NCI-H1048 (cell line): ENCODE results near the gene ASXL1.

Source experiments
- DNase-seq: peaks from one replicate; lab custom pipeline; 2025; lab: John Stamatoyannopoulos, UW

ASXL1 gene

DNA sequence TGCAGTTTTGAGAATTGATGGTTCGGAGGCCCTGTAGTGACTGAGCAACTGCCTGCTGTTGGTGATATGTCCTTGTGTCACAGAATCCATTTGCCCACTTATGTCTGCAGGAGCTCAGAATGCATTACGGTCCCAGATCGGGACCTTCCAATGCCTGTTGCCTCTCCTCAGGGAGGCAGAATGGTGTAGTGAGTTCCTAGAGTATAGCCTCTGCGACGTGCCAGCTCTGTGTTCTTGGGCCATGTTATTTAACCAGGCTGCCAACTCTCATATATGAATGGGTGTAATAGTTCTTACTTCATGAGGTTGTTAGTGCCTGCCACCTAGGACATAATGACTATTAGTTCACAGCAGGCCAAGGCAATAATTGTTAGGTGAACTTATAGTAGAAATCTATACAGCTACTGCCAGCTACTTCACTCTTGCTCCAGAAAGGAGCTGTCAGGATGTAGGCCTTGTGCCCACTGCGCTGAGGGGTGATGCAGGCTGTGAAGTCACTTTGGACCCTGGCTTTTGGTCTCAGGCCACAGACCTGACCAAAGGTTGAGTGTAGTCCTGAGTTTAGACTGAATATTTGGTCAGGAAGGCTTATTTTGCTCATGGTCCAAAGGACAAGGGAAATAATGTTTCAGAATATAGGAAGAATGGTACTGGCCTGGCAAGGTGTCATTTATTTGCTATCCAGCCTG lies 82.1 kb downstream of the ASXL1 start:
- DNase-seq, result no peak

DNA sequence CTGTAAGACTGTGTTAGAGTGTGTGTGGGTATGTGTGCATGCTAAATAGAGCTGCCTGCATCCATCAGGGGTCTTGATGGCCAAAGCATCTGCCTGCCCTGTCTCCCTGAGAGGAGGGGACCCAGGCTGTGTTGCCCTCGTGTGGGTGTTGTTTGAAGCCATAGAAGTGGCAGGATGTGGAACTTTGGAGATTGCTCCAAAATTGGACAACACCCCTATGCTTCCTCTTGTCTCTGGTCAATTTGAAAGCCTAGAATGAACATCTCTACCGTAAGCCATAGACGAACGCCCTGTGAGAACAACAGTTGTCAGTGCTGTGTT lies 82.6 kb downstream of the ASXL1 start:
- DNase-seq, result no peak

DNA sequence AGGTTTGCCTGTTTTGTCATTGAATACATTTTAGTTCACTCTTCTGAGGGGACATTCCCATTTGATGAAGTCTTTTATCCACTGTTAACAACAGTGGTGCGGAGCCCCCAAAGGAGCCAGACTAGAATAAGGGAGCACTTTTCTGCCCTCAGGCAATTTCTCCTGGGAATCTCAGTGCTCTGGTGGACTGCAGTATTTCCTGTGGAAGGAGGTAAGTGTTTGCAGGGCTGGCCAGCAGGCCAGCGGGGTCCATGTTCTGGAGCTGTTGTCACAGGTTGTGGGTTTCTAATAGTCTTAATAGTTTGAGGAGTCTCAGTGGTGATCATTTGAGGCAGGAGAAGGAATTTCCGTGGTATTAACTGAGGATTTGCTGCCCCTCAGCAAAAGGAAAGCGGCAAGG lies 83.5 kb downstream of the ASXL1 start:
- no peak for DNase-seq

DNA sequence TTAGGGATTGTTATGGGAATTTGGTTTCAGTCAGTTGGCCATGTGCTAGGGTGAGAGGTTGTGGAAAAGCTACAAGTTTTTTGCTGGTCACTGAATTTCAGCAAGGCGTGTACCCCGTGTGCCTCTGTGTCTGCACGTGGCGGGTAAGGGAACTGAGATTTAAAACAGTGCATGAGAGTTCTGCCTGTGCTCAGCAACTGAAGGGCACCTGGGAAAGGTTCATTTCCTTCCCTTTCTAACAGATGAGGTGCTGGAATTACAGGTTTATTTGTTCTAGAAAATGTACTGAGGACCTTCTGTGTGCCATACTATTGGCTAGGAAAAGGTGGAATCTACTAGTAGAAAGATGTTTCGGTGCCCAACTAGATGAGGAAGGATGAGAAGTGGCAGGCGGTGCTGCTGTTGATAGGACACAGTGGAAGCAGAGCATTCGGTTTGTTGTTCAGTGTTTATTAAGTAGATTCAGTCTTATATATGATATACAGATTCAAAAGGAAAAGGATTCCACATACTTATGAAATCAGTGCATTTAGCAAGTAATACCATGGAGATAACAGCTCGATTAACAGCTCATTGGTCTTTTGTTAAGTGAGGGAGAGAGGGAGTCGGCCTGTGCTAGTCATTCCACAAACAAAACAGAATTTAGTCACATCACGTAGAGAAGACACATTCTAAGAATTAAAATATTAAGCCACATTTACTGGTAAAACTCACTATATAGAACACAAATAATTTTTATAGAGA lies 84.7 kb downstream of the ASXL1 start:
- DNase-seq, result no peak

DNA sequence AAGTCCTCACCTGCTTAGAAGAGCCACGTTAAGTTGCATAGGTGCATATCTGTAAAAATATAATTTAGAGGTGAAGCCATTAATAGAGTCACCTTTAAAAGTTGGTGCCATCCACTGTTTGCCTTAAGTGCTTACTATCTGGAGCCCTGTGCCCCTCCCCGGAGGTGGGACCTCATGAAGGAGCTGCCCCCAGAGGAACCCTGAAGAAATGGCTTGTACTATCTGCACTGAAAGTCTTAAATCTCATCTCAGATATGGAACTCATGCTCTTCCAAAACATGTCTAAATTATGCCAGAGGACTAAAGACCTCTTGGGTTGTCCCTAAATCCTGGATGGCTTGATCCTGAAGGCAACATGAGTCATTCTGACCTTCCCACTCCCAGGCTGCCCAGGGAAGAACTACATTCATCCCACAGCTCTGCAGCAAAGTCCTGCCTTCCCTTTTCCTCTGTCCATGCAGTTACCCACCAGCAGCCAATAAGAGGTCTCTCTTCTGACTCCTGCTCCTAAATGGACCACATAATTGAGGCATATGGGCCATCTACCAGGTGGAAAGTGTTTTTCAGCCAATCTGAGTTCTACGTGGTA lies 85.3 kb downstream of the ASXL1 start:
- no peak for DNase-seq

DNA sequence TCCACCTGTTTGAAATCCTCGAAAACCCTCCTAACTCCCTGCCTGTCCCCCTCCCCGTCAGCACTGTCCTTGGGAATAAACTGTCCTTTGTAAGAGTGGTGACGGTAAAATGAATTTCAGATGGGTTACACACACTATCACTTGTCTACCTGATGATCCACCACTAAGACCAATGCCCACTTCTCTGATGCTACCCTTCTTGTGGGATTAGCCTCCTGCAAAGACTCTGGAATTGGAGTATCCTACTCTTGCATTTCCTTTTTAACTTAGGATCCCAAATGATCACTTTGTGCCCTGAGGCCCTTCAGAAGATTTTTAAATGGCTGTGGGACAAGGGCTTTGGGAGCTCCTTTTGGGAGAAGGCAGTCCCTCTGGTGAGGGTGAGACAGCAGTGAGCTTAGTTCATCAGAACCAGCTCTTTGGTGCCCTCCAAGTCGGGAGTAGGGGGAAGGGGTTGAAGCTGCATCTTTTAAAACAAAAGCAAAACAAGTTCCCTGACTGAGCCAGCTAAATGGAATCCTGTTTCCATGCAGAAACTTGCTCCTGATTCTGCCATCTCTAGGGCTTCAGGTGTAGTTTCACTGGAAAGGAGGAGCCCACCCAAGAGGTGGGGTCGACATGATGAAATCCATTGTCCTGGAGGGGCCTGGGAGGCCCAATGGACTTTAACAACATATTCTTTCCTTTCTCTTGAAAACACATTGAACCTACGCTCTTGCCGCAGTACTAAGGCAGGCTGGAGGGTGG lies 86.5 kb downstream of the ASXL1 start:
- DNase-seq, result no peak

DNA sequence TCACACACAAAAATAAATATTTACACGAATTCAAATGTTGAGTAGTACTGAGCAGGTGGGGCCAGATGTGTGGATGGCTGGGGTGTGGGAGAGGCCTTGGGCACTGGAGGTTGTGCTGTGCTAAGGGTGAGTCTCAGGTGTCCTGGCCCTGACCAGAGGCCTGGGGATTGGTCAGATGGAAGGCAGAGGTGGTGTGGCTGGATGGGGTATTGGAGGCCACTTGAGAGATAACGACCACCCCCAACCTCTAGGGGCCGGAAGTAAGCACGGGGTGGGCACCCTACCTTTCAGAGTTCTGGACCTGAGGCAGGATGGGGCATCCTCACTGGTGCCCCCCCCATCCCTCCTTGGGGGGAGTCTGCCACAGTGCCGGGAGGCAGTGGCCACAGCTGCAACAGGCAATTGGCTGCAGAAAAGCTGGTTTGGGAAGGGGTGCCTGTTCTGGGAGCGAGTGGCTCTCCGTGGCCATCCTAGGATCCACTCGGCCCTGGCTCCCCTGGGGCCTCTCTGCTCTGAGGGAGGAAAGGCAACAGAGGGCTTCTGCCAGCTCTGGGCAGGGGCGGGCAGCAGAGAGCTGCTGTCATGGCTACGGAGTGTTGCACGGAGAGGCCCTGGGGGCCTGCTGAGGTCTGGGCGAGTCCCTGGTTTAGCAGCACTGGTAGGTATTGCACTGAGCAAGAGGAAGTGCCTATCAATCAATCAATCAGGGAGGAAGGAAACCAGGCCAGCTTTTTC lies 87.6 kb downstream of the ASXL1 start:
- no peak for DNase-seq

DNA sequence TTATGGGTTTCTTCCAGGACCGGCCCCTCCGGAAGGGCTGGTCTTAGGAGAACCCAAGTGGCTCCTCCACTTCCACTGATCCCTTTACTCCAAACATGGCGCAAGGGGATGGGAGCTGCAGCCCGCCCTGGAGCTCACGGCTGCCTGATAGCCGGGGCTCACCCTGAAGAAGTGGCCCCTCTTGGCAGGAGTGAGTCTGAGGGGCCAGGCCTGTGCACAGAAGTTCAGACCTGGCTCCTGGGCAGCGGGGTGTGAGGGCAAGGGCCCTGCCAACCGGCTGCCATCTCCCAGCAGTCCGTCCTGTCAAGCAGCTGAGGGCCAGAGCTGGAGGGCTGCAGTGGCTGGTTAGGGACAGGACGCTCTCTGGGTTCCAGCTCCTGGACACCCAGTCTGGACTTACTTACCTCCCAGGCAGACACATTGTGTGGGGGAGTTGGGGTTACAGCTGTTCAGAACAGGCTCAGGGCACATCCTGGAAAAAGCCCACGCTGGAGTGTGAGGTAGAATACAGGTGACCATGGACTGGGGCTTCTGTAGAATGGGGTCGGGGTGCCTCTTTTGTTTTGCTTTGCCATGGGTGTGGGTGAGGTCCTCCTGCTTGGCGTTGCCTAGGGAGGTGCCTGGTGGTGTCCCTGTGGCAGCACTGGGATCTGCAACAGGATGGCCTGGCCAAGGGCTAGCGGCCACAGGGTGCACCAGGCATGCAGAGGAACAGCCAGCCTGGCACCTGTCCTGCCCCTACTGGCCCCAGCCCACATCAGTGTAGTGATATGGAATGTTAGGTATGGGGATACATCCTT lies 88.4 kb downstream of the ASXL1 start:
- DNase-seq, result no peak

DNA sequence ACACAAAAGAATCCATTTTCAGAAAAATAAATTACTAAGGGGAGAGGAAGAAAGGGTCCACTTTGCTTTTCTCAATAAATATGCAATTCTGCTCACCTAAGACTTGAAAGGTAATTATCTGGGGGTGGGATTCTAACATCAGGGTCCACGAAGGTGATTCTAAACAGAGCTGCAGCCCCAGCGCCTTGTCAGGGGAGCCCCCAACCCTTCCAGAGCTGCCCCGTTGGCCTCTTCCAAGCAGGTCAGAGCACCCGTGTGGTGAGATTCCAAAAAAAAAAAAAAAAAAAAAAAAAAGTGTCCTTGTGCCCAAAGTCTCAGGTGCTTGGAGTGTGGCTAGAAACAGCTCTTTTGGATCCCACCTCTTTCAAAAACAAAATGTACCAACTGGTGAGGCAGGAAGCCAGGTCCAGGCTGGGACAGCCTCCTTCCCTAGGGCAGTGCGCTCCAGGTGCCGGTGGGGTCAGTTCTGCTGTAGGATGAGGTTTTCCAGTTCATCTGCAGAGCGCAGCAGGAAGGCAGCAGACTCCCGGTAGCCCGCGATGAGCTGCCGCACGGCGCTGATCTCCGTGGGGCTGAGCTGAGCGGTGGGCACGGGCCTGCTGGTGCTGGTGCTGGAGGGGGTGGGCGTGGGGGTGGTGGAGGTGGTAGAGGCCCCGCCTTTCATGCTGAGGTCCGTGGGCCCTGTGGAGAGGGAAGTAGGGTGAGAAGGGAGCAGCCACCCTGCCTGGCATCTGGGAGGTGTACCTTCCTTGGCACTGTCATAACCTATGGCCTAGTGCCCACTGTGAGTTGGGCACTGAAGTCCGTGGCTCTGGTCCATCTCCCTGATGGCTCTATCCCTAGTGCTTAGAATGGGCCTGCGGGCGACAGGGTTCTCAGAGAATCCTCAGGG lies 89.3 kb downstream of the ASXL1 start:
- no peak for DNase-seq

DNA sequence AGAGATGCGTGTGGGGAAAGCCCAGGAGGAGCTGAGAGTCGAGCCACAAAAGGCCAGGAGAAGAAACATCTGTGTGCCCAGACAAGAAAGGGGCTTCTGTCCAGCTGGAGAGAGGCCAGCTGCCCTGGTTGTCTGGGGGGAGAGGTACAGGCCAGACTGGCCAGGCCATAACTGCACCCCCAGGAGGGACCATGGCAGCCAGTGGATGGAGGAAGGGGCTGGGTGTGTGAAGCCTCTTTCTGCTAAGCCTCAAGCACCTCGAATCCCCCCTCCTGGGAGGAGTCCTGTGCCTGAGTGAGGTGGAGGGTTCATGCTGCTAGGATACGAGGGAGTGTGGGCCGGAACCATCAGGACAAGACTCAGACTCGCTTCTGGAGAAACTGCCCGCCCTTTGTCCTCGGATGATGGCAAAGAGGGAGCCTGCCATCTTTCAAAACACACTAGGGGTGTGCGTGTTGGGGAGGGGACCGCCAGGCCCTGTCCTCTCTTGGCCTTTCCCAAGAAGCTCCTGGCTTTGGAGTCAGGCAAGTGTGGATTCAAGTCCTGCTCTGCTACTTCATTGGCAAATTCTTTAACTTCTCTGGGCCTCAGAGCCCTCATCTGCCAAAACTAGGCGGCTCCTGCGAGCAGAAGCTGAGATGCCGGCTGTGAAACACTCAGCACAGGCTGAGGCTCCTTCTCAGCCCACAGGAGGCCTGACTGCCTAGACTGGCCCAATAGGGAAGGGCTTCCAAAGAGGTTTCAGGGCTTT lies 90.3 kb downstream of the ASXL1 start:
- no peak for DNase-seq

DNA sequence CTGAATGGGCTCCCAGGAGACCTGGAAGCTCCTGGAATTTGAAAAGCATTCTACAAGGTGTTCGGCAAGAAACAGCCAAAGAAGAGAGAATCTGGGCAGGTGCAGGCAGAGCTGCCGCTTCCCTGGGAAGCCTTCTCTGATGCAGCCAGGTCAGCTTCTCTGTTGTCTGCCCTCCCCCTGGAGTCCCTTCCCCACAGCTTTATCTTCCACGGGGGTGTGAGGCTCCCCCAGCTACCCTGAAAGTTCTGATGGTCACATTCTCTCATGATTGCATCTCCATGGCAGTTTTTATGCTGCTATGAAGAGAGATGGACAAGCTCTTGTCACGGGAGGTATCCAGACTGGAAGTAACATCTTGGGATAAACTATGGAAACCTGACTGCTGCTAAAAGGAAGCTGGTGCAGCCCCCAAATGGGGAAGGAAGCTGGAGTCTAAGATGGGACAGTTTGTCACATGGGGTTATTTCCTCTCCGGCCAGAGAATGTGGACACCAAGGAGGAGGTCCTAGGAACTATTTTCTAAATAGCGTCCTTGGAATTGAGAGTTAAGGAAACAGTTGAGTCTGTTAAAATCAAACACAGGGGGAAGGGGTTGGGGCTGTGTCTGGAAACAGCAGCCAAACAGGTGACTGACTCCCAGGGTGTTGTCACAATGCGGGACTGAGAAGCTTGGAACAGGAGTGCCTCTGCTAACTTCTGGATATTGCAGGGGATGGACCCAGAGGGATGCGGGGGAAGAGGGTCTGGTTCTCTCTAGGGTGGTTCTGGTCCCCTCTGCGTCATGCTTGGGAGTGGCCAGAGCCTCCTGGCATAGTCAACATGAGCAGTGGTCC lies 91.1 kb downstream of the ASXL1 start:
- DNase-seq, result no peak

DNA sequence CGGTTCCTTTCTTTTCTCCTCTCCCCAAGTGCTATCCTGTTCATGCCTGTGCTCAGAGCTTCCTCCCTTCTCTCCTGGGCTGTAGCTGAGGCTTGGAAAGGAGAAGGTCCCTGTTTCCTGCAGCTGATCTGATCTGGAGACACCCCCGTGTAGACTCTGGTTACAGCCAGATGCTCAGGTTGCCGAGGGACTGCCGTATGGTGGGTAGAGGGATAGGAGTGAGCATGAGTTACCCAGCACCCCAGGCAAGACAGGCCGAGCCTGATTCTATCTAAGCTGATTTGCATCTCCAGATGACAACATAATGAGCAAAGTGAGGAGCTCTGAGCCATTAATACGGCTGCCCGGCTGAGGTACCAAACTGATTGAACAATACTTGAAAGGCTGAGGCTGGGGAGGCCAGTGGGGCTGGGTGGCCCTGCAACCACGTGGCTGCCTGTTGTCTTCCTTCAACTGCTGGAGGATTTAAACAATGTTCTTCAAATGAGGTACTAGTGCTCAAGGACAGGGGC lies 91.8 kb downstream of the ASXL1 start:
- DNase-seq, result no peak

DNA sequence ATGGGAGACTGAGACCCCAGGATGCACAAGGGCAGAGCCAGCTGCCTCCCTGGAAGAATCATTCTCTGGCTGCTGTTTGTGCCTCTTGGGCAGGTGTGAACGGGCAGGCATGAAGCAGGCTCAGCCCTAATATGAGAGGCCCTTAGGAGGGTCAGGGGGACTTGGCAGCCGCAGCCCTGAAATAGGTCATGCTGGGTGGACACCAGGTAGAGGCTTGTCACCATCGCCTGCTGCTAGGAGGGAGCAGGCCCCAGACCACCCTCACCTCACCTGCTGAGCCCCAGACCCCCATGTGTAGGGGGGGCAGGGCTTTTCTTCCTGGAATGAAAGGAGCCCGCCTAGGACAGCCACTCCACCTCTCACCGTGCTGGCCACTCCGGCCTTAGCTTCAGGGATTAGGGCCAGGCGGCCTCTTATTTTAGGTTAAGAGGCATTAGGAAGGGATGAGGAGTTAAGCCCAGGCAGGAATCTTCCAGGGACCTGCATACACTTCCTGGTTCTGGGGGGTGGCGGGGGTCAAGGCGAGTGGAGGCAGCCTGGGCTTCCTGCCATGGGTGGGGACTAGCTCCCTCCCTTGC lies 92.4 kb downstream of the ASXL1 start:
- DNase-seq, result no peak

DNA sequence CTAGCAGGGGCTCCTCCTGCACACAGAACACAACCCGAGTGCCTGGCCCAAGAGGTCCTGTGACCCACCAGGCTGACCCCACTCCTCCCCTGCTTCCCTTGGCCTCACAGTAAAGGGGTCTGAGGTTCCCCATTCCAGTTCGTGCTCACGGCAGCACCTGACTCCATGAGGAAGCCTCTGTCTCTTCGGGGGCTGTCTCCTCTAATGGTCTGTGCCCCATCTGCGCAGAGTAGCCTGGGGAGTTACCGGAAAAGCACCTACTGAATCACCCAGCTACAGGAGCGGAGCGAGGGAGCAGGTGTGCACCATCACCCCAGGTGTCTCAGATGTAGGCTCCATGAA lies 93.2 kb downstream of the ASXL1 start:
- DNase-seq, result no peak

DNA sequence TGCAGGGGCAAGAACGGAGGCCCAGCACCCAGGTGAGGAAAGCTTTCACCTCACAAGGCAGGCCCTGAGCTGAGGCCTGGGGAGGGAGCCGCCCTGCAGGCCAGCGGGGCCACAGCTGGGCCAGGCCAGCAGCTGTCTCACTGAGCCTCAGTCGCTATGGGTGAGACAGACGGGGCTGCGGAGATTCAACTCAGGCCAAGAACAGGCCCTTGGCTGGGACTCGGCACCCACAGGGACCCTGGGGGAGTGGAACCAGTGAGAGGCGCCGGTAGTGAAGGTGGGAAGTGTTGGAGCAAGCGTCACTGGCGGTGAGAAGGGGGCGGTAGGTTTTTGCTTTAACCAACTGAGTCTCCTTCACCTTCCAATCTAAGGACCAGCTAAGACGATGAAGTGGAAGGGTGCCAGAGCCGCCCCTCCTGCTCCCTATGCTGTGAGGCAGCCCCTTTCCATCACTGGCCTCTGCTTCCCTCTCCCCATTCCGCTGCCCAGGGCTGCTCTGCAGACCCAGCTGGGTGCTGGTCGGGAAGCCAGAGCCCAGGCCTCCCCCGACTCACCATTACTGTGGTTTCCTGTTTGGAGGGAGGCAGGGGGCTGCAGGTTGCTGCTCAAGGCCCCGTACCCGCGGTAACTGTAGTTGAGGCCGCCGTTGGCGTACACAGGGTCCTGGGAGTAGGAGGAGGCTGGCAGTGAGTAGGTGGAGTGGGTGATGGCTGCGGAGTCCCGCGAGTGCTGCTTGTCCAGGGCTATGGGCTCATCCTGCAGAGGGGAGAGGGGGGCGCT lies 93.7 kb downstream of the ASXL1 start:
- no peak for DNase-seq

DNA sequence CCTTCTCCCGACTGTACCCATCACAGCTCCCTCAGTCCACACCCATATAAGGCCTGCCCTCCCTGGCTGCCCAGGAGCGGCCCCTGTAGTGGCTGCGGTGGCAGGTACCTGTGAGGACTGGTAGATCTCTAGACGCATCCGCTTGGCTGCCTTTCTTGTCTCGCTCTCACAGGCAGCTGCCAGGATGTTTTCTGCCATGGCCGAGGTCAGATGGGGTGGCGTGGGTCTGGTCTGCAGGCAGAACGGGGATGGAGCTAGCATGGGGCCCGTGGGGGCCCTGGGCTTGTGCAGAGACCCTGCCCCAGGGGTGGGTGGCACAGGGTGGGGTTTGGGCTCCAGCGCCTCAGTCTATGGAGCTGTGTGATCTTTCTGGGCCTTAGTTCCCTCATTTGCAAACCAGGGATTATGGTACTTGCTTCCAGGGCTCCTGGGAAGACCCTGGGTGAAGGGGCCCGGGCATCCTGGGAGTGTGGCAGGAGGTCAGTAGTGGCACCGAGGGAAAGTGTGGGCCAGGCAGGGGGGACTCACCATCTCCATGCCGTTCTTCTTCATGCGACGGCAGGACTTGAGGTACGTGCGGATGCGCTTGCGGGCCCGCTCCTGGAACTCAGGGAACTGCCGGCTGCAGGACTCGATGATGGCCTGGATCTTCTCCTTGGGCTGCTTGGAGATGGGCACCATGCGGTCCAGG lies 94.8 kb downstream of the ASXL1 start:
- no peak for DNase-seq
